GM19397 (cell line): Measurements from ENCODE around the gene RASSF5.

Experiments used
- ATAC-seq: cut with Tn5 transposase; IDR thresholded peaks from one replicate; pipeline ENCODE4 v1.9.1; 2021; ENCODE audit warnings: mild to moderate bottlenecking, moderate library complexity; ENCODE audit not compliant: unreplicated experiment

The RASSF5 gene

DNA sequence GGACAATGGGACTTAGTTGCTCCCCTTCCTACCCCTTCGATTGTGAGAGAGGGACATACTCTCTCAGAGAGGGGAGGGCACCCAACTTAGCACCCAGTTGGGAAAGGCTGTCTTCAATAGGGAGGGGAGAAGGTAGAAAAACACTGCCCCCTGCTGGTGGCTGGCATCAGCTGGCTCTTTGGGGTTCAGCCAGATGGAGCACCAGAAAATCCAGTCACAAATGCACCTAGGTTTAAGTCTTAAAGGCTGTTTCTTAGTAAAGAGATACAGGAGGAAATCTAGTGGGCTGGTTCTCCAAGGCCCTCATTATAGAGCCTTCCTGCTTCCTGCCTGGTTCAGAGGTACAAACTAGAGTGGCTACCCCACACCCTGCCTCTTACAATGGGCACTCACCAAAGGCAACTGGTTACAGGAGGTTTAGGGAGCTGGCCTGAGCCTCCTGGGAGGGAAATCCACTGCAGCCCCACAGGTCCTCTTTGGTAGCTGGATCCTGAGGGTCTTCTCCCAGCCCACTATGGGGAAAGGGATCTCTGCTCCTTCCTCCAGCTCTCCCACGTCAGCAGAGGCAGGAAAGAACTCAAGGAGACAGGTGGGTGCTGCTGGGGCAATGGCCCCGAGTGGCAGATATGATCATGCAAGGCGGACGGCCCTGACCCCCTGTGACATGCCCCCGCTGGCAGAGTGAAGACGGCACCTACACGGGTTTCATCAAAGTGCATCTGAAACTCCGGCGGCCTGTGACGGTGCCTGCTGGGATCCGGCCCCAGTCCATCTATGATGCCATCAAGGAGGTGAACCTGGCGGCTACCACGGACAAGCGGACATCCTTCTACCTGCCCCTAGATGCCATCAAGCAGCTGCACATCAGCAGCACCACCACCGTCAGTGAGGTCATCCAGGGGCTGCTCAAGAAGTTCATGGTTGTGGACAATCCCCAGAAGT lies 76.6 kb downstream of the RASSF5 start:
- no peak for ATAC-seq

DNA sequence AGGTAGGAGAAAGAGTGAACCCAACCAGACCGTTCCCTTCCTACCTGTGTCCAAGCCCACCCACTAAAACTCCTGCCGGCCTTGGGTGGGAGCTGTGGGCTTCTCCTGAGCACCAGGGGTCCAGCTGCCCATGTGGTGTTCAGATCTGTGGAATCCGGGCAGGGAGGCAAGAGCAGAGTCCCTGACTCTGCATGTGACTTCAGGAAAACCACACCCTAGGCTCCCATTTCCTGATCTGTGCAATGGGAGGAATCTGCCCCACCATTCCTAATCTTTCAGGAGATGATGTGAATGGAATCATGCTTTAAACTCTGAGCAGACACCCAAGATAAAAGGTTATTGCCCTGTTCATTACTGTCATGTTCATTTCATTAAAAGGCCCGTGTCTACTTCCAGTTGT lies 77.4 kb downstream of the RASSF5 start:
- ATAC-seq, result no peak

DNA sequence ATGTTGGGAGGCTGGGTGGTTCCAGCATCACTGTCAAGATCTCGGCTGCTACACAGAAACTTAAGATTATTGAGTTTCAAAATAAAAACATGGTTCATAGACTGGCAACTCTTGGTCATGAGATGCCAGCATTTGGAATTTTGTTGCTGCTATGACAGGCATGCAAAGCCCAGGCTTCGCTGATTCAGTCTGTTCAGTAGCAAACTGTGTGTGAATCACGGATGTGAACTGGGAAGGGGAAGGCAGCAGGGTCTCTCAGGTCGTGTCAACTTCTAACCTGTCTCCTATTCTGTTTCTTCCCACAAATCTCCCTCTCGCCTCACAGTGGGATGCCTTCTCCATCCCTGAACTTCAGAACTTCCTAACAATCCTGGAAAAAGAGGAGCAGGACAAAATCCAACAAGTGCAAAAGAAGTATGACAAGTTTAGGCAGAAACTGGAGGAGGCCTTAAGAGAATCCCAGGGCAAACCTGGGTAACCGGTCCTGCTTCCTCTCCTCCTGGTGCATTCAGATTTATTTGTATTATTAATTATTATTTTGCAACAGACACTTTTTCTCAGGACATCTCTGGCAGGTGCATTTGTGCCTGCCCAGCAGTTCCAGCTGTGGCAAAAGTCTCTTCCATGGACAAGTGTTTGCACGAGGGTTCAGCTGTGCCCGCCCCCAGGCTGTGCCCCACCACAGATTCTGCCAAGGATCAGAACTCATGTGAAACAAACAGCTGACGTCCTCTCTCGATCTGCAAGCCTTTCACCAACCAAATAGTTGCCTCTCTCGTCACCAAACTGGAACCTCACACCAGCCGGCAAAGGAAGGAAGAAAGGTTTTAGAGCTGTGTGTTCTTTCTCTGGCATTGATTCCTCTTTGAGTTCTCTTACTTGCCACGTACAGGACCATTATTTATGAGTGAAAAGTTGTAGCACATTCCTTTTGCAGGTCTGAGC lies 79.4 kb downstream of the RASSF5 start:
- no peak for ATAC-seq

DNA sequence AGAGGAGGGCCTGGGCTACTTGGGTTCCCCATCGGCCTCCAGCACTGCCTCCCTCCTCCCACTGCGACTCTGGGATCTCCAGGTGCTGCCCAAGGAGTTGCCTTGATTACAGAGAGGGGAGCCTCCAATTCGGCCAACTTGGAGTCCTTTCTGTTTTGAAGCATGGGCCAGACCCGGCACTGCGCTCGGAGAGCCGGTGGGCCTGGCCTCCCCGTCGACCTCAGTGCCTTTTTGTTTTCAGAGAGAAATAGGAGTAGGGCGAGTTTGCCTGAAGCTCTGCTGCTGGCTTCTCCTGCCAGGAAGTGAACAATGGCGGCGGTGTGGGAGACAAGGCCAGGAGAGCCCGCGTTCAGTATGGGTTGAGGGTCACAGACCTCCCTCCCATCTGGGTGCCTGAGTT lies 80.6 kb downstream of the RASSF5 start:
- no peak for ATAC-seq

DNA sequence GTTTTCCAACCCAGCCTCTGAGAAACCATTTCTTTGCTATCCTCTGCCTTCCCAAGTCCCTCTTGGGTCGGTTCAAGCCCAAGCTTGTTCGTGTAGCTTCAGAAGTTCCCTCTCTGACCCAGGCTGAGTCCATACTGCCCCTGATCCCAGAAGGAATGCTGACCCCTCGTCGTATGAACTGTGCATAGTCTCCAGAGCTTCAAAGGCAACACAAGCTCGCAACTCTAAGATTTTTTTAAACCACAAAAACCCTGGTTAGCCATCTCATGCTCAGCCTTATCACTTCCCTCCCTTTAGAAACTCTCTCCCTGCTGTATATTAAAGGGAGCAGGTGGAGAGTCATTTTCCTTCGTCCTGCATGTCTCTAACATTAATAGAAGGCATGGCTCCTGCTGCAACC lies 81.2 kb downstream of the RASSF5 start:
- ATAC-seq, result no peak

DNA sequence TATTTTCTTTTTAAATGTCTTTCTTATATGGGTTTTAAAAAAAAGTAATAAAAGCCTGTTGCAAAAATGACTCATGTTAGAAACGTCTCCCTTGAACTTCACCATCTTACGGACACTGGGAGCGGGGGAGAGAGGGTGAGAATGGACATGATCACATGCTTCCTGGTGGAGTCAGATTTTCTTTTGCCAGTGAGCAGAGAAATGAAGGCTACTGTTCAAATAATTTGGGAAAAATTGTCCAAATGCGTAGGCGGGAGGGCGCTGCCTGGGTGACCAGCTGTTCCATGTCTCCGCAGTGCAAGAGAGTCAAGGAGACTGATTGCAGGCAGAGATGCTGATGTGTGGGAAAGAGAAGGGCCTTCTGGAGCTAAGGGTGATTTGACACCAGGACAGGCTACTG lies 81.9 kb downstream of the RASSF5 start:
- no peak for ATAC-seq

DNA sequence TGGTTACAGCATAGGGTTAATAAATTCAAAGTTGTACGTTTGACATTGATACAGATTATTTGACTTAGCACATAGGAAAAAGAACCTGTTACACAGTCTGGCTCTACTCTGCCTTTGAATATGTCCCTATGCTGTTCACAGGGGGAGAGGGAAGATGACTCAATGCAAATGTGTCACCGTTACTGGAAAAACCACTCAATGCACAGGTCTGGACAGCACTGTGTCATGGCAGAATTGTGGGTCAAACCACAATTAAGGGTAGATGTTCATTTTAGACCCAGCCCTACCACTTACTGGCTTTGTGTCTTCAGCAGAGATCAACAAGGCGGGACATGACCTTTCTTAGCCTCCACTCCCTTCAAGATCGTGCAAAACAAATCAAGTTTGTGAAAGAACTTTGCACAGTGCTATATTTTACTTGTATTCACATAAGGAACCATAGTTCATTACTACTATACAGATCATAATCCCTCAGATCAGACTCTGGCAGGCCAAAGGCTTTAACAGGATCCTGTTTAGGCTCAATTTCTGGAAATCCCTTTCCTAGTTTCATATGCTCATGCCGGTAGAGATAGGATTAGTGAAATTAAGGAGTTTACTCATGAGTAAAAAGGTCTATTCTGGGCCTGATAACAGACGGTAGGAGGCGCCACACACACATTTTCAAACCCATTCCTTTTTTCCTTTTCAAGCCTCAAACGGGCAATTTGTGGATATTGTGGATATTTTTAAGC lies 82.9 kb downstream of the RASSF5 start:
- no peak for ATAC-seq

DNA sequence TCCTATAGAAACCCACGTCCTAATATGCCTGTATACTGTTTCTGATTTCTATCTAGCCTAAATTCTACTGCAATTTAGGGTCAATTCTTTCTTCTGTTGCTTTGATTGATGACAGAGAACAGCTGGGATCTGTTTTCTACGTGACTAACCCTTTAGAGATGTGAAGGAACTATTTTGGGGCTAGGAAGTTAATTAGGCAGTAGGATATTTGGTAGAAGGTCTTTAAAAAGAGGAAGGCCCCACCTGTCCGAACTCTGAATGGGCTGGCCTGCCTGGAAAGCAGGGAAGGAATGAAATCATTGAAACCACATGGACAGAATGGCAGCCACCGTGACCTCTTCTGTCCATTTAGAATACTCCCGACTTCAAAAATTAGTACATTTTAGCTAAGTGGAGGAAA lies 83.9 kb downstream of the RASSF5 start:
- ATAC-seq, result no peak

DNA sequence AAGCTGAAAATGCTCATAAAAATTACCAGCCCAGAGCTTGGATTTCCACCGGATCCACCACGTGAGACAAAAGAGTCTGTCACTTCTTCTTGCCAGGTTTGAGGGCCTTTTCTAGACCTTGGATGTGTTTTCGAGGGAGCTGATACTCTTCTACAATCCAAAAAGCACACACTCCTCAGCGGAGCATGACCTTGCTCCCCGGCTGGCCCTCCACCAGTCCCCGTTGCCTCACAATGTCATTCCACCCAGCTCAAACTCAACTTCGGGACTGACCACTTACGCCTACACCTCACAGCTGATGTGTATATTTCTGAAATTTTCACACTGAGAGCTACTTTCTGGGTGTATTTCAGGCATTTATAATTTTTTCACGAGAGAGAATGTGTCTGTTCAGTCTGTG lies 84.4 kb downstream of the RASSF5 start:
- no peak for ATAC-seq

DNA sequence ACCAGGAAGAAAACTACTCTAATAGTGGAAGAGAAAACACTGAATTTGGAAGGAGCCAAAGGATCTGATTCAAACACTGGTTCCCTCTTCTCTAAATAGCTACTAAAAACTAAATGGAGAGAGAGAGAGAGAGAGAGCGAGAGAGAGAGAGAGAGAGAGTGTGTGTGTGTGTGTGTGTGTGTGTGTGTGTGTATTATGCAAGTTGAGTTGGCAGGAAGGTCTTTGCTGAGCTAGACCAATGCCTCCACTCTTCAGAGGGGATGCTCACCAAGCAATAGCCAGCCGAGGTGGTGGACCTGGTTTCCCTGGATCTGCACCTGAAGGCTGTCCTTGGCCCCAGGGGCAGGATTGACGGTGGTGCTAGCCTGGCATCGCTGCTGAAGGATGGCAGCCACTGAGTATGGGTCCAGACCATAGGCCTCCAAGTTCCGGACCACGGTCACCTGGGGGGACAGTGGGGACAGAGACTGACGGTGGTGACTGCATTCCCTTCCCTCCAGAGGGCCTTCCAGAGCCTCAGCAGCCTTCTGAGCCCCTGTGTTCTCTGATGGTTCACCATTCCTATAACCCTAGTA lies 86.1 kb downstream of the RASSF5 start:
- no peak for ATAC-seq

DNA sequence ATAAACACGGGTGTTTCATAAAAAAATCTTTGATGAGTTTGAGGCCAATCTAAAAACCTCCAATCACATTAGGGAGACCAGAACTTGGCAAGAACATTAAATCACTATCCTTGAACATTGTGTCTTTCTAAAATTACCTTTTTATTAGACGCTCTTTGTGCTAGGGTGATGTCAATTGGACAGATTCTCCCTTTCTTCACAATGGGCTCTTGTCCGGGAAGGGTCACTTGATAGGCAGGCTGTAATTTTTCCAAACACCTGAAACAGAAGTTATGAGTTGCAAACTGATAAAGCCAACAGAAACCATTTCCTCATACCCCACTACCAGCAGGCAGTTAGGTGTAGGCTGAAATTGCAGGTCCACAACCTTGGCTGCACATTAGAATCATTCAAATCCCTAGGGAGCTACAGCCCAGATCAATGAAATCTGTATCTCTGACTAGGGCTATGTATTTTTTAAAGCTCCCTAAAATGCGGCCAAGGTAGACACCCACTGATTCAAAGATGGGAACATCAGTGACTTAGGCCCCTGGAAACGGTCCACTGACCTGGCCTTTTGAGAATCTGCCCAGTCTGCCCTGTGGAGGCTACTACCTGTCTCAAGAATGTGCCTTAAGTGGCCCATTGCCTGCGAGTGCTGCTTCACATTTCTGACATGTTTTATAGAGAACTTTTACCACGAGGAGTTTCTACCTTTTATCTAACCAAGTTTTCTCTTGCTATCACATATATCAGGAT lies 88.4 kb downstream of the RASSF5 start:
- no peak for ATAC-seq

DNA sequence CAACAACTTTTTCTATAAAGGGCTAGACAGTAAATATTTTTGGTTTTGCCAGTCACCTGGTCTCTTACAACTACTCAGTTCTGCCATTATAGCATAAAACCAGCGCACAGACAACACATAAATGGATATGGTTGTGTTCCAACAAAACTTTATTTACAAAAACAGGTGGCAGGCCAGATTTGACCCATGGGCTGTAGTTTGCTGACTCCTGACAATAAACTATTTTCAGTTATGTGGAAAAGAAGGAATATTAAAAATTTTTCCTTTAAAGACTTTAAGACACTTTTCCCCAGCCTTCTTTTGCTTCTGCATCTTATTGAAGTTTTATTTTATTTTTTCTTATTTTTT lies 89.0 kb downstream of the RASSF5 start:
- ATAC-seq, result no peak

DNA sequence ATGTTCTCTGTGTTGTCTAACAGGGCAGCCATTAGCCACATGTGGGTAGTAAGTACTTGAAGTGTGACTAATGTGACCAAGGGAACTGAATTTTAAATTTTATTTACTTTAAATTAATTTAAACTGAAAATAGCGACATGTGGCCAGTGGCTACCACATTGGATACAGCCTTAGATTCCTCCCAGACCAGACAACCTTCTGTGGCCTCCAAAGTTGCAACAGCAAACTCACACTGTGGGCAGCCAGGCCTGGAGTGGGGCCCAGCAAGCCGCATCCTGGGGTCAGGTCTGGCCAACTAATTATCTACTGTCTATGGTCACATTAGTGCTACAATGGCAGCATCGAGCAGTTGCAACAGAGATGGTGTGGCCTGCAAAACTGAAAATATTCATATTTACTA lies 93.2 kb downstream of the RASSF5 start:
- ATAC-seq, result no peak

DNA sequence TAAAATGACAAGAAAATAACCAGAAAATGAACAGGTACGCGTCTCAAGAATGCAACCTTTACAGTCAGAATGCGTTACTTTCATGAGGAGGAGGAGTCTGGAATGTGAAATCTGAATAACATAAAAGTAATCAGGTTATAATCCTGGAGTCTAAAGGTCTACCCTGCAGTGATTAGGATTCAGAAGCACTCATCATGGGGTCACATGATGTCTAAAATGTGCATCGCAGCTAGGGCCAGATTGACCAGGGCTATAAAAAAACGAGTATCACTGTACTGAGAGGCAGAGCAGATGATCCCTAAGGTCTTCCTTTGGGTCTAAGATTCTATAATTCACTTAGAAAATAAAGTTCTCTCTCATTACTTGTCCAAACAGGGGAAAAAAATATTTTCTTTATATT lies 97.5 kb downstream of the RASSF5 start:
- no peak for ATAC-seq

DNA sequence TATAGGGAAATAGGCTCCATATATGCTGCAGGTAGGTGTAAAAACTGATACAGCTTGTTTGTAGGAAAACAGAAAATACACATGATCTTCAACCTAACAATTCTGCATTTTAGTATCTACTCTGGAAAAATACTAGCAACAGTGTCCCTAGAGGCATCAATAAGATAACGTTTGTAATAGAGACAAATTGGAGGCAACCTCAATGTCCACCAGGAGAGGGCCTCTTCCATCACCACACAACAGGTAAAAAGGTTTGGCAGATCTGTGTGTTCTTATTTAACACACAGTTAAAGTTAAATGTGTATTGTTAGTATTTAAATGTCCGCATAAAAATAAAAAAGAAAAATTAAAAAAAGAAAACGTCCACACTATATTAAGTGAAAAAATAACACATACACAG lies 99.5 kb downstream of the RASSF5 start:
- ATAC-seq, result no peak

DNA sequence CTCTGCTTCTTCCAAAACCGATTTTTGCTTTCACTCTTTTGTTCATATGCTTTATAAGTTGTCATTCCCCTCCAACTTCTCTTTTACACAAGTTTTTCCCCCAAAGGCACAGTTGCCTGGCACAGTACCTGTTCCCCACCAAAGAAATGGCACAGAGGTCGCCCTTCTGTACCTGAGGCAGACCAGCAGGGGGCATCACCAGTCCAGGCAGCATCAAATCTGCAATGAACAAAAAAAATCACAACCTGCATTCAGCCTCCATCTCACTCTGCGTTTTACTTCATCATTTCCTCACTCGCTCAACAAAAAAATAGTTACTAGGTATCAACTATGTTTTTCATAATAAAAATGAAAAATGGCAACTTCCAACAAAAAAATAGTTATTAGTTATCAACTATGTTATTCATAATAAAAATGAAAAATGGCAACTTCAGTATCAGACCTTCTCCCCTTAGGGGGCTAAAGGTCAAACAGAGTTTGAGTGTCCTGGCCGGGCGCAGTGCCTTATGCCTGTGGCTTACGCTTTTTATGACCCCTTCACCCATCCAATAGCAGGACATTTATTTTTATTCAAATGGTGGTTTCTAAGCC lies 100.9 kb downstream of the RASSF5 start:
- no peak for ATAC-seq

DNA sequence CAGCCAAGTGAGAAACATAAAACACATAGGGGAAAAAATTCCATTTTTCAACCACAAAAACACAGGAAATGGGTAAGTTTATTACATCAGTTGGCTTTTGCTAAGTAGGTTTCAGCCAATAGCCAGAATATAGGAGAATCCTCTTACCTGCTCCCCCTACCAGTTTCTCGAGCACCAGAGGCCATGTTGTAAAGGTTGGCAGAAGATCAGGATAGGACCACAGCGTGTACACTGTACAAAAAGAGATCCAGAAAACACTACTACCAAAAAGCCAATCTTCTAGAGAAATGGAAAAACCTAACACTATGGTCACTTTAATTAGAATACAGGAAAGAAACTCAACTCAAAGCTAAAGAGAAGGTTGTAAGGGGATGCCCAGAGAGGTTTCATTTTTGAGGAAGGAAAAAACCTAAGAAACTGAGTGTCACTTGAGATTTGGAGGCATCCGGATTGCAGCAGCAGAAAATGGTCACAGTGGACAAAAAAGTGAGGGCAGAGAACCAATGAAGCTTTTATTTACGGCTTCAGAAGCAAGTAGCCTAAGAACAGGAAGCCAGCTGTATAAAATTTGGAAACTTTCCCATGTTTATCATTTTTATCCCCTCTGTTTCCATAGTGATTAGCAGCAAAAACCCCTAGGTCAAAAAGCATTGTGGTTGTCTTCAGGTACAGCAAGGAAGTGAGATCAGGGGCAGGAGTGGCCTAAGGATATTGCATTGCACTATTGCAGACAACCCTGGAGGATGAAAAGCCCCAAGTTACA lies 102.1 kb downstream of the RASSF5 start:
- no peak for ATAC-seq

DNA sequence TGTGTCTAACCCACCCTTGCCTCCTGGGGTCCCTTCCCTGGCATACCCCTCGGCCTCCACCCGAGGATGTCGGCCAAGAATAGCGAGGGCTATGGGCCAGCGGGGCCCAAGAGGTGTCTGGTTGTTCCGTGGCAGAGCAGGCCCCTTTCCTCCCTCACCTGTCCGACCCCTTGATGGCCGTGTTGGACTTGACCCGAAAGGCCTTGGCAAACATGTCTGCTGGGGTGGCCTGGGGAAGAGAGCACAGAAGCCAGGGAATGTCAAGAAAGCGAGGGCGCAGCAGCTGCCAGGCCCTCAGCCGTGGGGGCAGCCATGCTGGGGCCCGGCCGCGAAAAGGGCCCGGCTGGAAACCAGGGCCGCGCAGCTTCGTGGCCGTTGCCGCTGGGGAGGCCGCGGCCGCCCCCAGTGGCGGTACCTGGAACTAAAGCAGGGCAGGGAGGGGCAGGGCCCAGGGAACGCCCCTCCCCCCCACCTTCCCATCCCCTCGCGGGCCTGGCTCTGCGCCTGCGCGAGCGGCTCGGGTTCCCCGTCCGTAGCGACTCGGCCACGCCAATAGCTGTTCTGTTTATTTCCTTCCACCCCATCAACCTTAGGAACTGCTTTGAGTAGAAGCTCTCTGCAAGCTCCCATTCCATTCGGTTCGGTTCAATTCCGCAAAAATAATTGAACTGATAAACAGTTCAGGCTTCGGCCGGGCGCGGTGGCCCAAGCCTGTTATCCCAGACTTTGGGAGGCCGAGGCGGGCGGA lies 105.0 kb downstream of the RASSF5 start, which contains the start of gene EIF2D:
EIF2D (minus strand) TSS at position 337 of the 748 bp plus-strand sequence; CDS start at position 214, 123 bp downstream.
- peak; percentile 93 for ATAC-seq
